ENCODE data around the gene OR51E2.

OR51E2 gene

GRCh38 chr11:4665424-4665823 lies 32.2 kb downstream of the OR51E2 start:
- DNase-seq (ENCODE audit: low read depth): no peak
- no peak overlapping the region for H3K4me3 ChIP-seq (ENCODE audit: low read depth, low read length)

DNA sequence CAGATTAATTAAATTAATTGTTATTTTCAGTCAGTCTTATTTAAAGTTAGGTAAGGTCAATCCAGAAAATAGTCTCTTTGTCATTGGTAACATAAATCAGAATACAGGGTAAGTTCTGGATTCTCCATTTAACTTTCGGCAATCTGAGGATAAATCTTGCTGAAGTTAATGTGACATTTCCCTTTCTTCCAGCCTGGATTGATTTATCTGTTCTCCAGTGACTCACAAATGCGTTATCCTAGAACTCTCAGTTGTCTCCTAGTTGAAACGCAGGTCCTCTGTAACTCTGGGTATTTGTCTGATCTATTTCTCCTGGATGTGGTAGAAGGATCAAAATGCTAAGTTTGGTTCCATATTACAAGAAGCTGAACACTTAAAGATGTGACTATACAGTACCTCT lies 32.9 kb downstream of the OR51E2 start:
- no peak for DNase-seq (ENCODE audit: low read depth)
- H3K4me3 ChIP-seq (ENCODE audit: low read depth, low read length): no peak overlapping the region

- H3K4me3 ChIP-seq (ENCODE audit: low read depth, low read length): no peak overlapping the region
- no peak for DNase-seq (ENCODE audit: low read depth)
These were observed 33.5 kb downstream of the OR51E2 start for GRCh38 chr11:4664183-4664582.

GRCh38 chr11:4662876-4663275 lies 34.8 kb downstream of the OR51E2 start:
- H3K4me3 ChIP-seq (ENCODE audit: low read depth, low read length): no peak overlapping the region
- no peak for DNase-seq (ENCODE audit: low read depth)

GRCh38 chr11:4658629-4659445 lies 38.8 kb downstream of the OR51E2 start:
- no peak for DNase-seq (ENCODE audit: low read depth)
- no peak overlapping the region for H3K4me3 ChIP-seq (ENCODE audit: low read depth, low read length)

DNA sequence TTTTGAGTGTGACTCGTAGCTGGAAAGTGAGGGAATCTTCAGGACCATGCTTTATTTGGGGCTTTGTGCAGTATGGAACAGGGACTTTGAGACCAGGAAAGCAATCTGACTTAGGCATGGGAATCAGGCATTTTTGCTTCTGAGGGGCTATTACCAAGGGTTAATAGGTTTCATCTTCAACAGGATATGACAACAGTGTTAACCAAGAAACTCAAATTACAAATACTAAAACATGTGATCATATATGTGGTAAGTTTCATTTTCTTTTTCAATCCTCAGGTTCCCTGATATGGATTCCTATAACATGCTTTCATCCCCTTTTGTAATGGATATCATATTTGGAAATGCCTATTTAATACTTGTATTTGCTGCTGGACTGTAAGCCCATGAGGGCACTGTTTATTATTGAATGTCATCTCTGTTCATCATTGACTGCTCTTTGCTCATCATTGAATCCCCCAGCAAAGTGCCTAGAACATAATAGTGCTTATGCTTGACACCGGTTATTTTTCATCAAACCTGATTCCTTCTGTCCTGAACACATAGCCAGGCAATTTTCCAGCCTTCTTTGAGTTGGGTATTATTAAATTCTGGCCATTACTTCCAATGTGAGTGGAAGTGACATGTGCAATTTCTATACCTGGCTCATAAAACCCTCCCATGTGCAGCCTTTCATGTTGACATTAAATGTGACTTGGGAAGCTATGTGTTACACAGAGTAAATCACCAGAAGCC lies 42.9 kb downstream of the OR51E2 start:
- no peak for DNase-seq (ENCODE audit: low read depth)
- no peak overlapping the region for H3K4me3 ChIP-seq (ENCODE audit: low read depth, low read length)

- H3K4me3 ChIP-seq (ENCODE audit: low read depth, low read length): no peak overlapping the region
These were observed 49.9 kb downstream of the OR51E2 start for GRCh38 chr11:4647766-4648165.

GRCh38 chr11:4645974-4646373 lies 51.7 kb downstream of the OR51E2 start:
- no peak for DNase-seq (ENCODE audit: low read depth)
- H3K4me3 ChIP-seq (ENCODE audit: low read depth, low read length): no peak overlapping the region

More at GRCh38 chr11:4647766-4648165, 49.9 kb downstream of the OR51E2 start:
- DNase-seq (ENCODE audit: low read depth): no peak

DNA sequence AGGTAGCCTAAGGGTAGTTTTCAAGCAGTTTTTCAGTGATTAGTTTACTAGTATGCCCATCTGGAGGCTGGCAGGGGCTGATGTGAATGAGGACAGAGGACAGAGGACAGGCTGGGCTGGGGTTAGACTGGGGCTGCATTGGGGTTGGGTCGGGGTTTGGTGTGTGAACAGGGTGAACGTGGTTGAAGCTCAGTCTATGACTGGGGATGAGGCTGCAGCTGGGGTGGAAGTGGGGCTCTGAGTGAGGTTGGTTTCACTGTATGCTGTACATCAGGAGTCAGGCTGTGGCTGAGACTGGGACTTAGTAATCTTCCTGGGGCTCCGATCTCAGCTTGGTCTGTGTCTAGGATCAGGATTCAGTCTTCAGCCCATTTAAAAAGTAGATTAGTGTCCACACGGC lies 53.4 kb downstream of the OR51E2 start:
- no peak for DNase-seq (ENCODE audit: low read depth)

DNA sequence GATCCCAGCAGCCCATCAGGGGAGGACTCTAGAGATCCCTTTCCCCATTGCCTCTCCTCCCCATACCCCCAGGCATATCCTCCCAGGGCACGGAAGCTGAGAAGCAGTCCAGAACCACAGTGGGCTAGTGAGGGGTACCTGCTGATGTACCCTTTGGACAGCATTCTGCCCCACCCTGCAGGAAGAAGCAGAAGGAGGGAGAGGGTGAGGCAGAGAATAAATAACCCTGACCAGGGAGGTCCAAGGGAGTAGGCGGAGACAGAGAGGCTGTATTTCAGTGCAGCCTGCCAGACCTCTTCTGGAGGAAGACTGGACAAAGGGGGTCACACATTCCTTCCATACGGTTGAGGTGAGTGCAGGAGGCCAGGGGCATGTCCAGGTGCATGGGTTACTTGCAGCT lies 54.0 kb downstream of the OR51E2 start, which contains the start of gene OR51E1:
Gene OR51E1, plus strand, starts transcription at position 301 of the 400 bp plus-strand sequence. CDS start 8,545 bp downstream, outside the sequence.
- DNase-seq (ENCODE audit: low read depth): no peak
- no peak within 1 kb of the TSS for H3K4me3 ChIP-seq (ENCODE audit: low read depth, low read length)

More for the DNA sequence above, 53.4 kb downstream of the OR51E2 start:
- no peak overlapping the region for H3K4me3 ChIP-seq (ENCODE audit: low read depth, low read length)

DNA sequence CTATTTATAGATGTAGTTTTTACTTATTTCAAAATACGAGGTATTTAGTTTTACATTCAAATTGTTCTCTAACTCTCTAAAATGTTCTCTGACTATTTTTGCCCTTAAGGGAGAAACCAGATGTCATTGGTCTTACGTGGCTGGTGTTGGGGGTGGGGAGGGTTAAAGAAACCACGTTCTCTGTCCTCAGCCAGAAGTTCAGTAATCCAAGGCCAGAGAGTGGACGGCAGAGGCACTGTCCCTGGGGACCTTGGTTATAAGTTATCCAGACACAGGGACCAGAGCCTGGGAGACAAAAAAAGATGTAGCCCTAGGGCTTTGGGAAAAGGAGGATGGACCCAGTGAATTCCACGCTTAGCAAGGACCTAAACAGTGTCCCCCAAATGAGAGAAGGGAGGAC lies 54.6 kb downstream of the OR51E2 start:
- DNase-seq (ENCODE audit: low read depth): no peak
- no peak overlapping the region for H3K4me3 ChIP-seq (ENCODE audit: low read depth, low read length)

DNA sequence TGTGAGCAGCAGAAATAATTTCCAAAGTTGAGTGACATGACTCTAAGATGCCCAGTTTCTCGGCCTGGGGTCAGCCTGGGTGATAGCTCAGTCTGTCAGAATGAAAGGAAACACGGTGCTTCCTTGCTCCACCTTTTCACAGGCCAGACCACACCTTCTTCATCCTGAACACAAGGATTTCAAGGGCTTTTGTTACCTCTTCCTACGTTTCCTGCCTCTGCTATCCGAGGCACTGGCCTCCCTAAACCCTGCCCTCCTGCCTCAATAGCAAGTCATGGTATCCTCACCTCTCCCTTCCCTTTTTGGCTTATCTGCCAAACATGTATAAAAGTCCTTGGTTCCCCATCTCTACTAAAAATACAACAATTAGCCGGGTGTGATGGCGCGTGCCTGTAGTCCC lies 55.6 kb downstream of the OR51E2 start:
- no peak for DNase-seq (ENCODE audit: low read depth)
- no peak overlapping the region for H3K4me3 ChIP-seq (ENCODE audit: low read depth, low read length)

DNA sequence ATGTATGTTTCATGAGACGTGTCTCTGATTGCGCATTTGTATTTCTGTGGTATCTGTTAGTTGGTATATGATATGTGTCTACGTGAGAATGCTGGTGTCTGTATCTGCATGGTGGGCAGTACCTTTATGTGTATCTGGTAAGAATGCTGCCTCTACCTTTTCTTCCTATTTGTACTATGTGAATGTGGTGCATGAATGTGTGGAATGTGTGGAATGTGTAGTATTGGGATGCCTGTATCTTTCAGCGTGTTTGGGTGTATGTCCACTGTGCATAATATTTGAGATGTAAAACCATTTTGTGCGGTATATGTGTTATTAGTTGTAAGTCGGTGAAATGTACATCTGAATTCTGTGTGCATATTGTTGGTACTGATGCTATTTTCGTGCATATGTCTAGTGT lies 56.2 kb downstream of the OR51E2 start:
- DNase-seq (ENCODE audit: low read depth): no peak
- H3K4me3 ChIP-seq (ENCODE audit: low read depth, low read length): no peak overlapping the region

- no peak for DNase-seq (ENCODE audit: low read depth)
- no peak overlapping the region for H3K4me3 ChIP-seq (ENCODE audit: low read depth, low read length)
These were observed 57.7 kb downstream of the OR51E2 start for GRCh38 chr11:4639931-4640330.

- H3K4me3 ChIP-seq (ENCODE audit: low read depth, low read length): no peak overlapping the region
- no peak for DNase-seq (ENCODE audit: low read depth)
These were observed 60.0 kb downstream of the OR51E2 start for GRCh38 chr11:4637662-4638047.

DNA sequence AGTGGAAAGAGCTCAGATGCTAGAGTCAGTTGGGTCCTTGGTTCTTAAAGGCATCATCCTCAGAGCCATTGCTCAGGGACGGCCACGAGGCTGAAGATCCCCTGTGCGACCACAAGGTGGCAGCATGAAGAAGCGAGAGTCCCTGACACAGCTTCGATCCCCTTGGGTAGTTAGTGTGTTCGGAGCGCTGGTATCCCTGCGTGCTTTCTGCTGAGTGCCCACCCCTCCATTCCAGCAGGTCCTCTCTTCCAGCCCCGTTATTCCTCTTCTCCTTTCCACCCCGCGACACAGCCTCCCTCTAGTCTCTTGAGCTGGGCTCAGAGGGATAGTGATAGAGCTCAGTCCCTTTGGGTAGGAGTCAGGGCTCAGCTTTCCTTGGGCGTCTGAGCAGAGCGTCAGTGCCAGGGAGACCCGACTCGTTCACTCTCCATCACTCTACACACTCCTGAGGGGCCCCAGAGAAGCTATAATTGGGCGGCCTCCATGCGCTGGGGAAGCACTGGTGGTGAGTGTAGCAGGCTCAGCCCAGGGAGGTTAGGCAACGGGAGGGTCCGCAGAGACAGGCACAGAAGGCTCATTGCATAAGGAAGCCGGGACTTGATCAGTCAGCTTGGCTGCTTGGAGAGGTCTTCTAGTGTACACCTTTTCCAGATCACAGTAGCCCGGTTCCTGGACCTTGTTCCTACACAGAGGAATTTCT lies 60.5 kb downstream of the OR51E2 start, which contains the start of gene OR51D1:
Gene OR51D1, plus strand, starts transcription at position 516 of the 700 bp plus-strand sequence. CDS start 2,314 bp downstream, outside the sequence.
- no peak within 1 kb of the TSS for H3K4me3 ChIP-seq (ENCODE audit: low read depth, low read length)
- peak; percentile 17 for DNase-seq (ENCODE audit: low read depth)

- H3K4me3 ChIP-seq (ENCODE audit: low read depth, low read length): no peak overlapping the region
- no peak for DNase-seq (ENCODE audit: low read depth)
These were observed 61.5 kb downstream of the OR51E2 start for GRCh38 chr11:4636136-4636535.

All from skeletal muscle cell (primary cell).